Neuronal stem cell (in vitro differentiated cells): Measurements from ENCODE around the gene LIMD2.

Experiments used
- DNase-seq: peaks from one replicate; pipeline ENCODE4 v3.0.0-alpha.2; 2013; ENCODE audit warnings: low spot score
- H2AFZ ChIP-seq: one replicate; pipeline ENCODE4 v1.6.1; 2013; ENCODE audit warnings: mild to moderate bottlenecking, low read length, inconsistent platforms
- H2AK5ac ChIP-seq: 2 replicates; pipeline ENCODE4 v1.6.1; 2013; ENCODE audit warnings: low read depth, mild to moderate bottlenecking, inconsistent platforms, low read length, moderate library complexity, mixed read lengths
- H2BK120ac ChIP-seq: 2 replicates; pipeline ENCODE4 v1.6.1; 2013; ENCODE audit warnings: low read depth, mild to moderate bottlenecking, inconsistent platforms, low read length, moderate library complexity, mixed read lengths
- H2BK12ac ChIP-seq: one replicate; pipeline ENCODE4 v1.6.1; 2013; ENCODE audit warnings: low read length, inconsistent platforms
- H2BK15ac ChIP-seq: 2 replicates; pipeline ENCODE4 v1.6.1; 2013; ENCODE audit warnings: mild to moderate bottlenecking, low read length, inconsistent platforms, mixed read lengths
- H2BK5ac ChIP-seq: one replicate; pipeline ENCODE4 v1.6.1; 2013; ENCODE audit warnings: inconsistent platforms, mild to moderate bottlenecking, low read length, moderate library complexity
- H3K14ac ChIP-seq: one replicate; pipeline ENCODE4 v1.6.1; 2013; ENCODE audit warnings: low read length, inconsistent platforms
- H3K18ac ChIP-seq: 2 replicates; pipeline ENCODE4 v1.6.1; 2013; ENCODE audit warnings: low read length, inconsistent platforms
- H3K23ac ChIP-seq: 2 replicates; pipeline ENCODE4 v1.6.1; 2013; ENCODE audit warnings: low read depth, mild to moderate bottlenecking, mixed read lengths, low read length, inconsistent platforms; ENCODE audit not compliant: poor library complexity
- H3K27ac ChIP-seq: replicated peaks from 3 replicates; pipeline ENCODE4 v1.5.1; 2013; ENCODE audit warnings: low read length, inconsistent platforms
- H3K27me3 ChIP-seq, 3 experiments: 2 replicates each; pipeline ENCODE4 v1.6.1; 2013; ENCODE audit warnings: low read length in 3 of 3, mild to moderate bottlenecking in 2 of 3, inconsistent platforms in 1 of 3, low read depth in 1 of 3, mixed read lengths in 1 of 3, moderate library complexity in 1 of 3; ENCODE audit not compliant: control insufficient read depth in 3 of 3, insufficient read depth in 3 of 3
- H3K36me3 ChIP-seq, 2 donors: replicated peaks in 1 of 2; 2 replicates each; pipeline ENCODE4 v1.6.1; 2013; ENCODE audit warnings: low read length in 2 of 2; ENCODE audit not compliant: control insufficient read depth in 2 of 2, insufficient read depth in 2 of 2
- H3K4ac ChIP-seq: 2 replicates; pipeline ENCODE4 v1.6.1; 2013; ENCODE audit warnings: inconsistent platforms, mild to moderate bottlenecking, low read length, moderate library complexity
- H3K4me1 ChIP-seq, 2 donors: 1 replicate in 1 of 2; 2 replicates in 1 of 2; pipeline ENCODE4 v1.6.1; 2013; ENCODE audit warnings: low read length in 2 of 2, low read depth in 1 of 2; ENCODE audit not compliant: control insufficient read depth in 2 of 2, insufficient read depth in 1 of 2
- H3K4me2 ChIP-seq: one replicate; pipeline ENCODE4 v1.6.1; 2013; ENCODE audit warnings: mild to moderate bottlenecking, low read length, inconsistent platforms; ENCODE audit not compliant: insufficient read depth, poor library complexity, severe bottlenecking
- H3K4me3 ChIP-seq, 2 donors: 2 replicates each; pipeline ENCODE4 v1.5.1; 2013; ENCODE audit warnings: low read length in 2 of 2, mild to moderate bottlenecking in 2 of 2, inconsistent platforms in 1 of 2, moderate library complexity in 1 of 2
- H3K79me1 ChIP-seq: one replicate; pipeline ENCODE4 v1.6.1; 2013; ENCODE audit warnings: low read depth, mild to moderate bottlenecking, inconsistent platforms, low read length, moderate library complexity
- H3K9ac ChIP-seq: one replicate; pipeline ENCODE4 v1.6.1; 2013; ENCODE audit warnings: mild to moderate bottlenecking, low read depth, low read length, inconsistent platforms; ENCODE audit not compliant: poor library complexity
- H3K9me3 ChIP-seq, 2 donors: replicated peaks in 1 of 2; 2 replicates each; pipeline versions ENCODE3 to v1.6.1; 2013; ENCODE audit warnings: low read length in 2 of 2, mild to moderate bottlenecking in 2 of 2, inconsistent platforms in 1 of 2, low read depth in 1 of 2, mixed read lengths in 1 of 2, moderate library complexity in 1 of 2; ENCODE audit not compliant: control insufficient read depth in 2 of 2, insufficient read depth in 1 of 2
- H4K8ac ChIP-seq: one replicate; pipeline ENCODE4 v1.6.1; 2013; ENCODE audit warnings: low read depth, mild to moderate bottlenecking, inconsistent platforms, low read length, moderate library complexity
- H4K91ac ChIP-seq: one replicate; pipeline ENCODE4 v1.6.1; 2013; ENCODE audit warnings: low read length, low read depth, mild to moderate bottlenecking, inconsistent platforms; ENCODE audit not compliant: poor library complexity
- WGBS, 2 donors: extraction: QIAGEN DNeasy Blood & Tissue Kit; methylation state at CpG; one replicate each; pipeline ENCODE4 v1.1.7; 2013; ENCODE audit warnings: missing lambda C conversion rate in 2 of 2, mixed read lengths in 1 of 2; ENCODE audit not compliant: insufficient read length in 2 of 2, insufficient replicate concordance in 1 of 2; ENCODE audit errors: extremely low coverage in 2 of 2; 5-methylcytosine and 5-hydroxymethylcytosine counted together

LIMD2 gene

GRCh38 chr17:63718988-63719387 is 19.1 kb upstream of the LIMD2 start:
- Histone ChIP-seq H3K23ac (no peak overlapping the region), H3K27ac (no peak overlapping the region), H2AK5ac (no peak overlapping the region), H3K9ac (no peak overlapping the region), H2BK120ac (no peak overlapping the region), H2BK15ac (no peak overlapping the region), H2AFZ (no peak overlapping the region), H3K4me2 (no peak overlapping the region), H3K18ac (no peak overlapping the region), H3K4me3 (no peak overlapping the region), H3K4ac (no peak overlapping the region), H3K27me3 (no peaks in the 10 kb centered on the region), H2BK12ac (no peak overlapping the region), H3K9me3 (no peaks in the 10 kb centered on the region), H3K14ac (no peak overlapping the region), H3K36me3 (peaks cover 0 to 52% of the 10 kb centered on the region in 2 donors), H3K4me1 (no peaks in the 10 kb centered on the region), H4K8ac (no peak overlapping the region), H3K79me1 (no peaks in the 10 kb centered on the region), H2BK5ac (no peak overlapping the region), H4K91ac (no peak overlapping the region)
- DNase-seq = no peak
- no CpG with 5 or more reads among the region's 5 CpGs for WGBS, 2 donors

GRCh38 chr17:63716426-63716825 is 16.5 kb upstream of the LIMD2 start:
- no CpG with 5 or more reads among the region's 3 CpGs for WGBS, 2 donors

GRCh38 chr17:63714550-63715277 is 14.8 kb upstream of the LIMD2 start:
- H2BK5ac ChIP-seq = no peak overlapping the region
- no peaks in the 10 kb centered on the region for H3K9me3 ChIP-seq
- no peak for DNase-seq
- H3K4me2 ChIP-seq = no peak overlapping the region
- no peaks in the 10 kb centered on the region for H3K4me1 ChIP-seq
- no peak overlapping the region for H3K27ac ChIP-seq
- no peak overlapping the region for H3K4me3 ChIP-seq
- peaks cover 13 to 70% of the 10 kb centered on the region in 2 donors for H3K36me3 ChIP-seq
- H3K27me3 ChIP-seq = no peaks in the 10 kb centered on the region
- WGBS, 2 donors = no CpG with 5 or more reads among the region's 10 CpGs
- H2BK12ac ChIP-seq = no peak overlapping the region
- H3K14ac ChIP-seq = no peak overlapping the region
- H3K4ac ChIP-seq = no peak overlapping the region
- H4K8ac ChIP-seq = no peak overlapping the region
- no peaks in the 10 kb centered on the region for H3K79me1 ChIP-seq
- H2BK120ac ChIP-seq = no peak overlapping the region
- no peak overlapping the region for H3K18ac ChIP-seq
- H3K23ac ChIP-seq = no peak overlapping the region
- H2AFZ ChIP-seq = no peak overlapping the region
- H2BK15ac ChIP-seq = no peak overlapping the region
- no peak overlapping the region for H2AK5ac ChIP-seq
- H4K91ac ChIP-seq = no peak overlapping the region
- no peak overlapping the region for H3K9ac ChIP-seq

More at GRCh38 chr17:63716426-63716825, 16.5 kb upstream of the LIMD2 start:
- H3K36me3 ChIP-seq = peaks cover 9 to 55% of the 10 kb centered on the region in 2 donors
- no peaks in the 10 kb centered on the region for H3K27me3 ChIP-seq
- no peak overlapping the region for H3K18ac ChIP-seq
- H2AFZ ChIP-seq = no peak overlapping the region
- no peak overlapping the region for H2BK12ac ChIP-seq
- H2BK120ac ChIP-seq = no peak overlapping the region
- no peak overlapping the region for H3K4ac ChIP-seq
- DNase-seq = no peak
- H3K9ac ChIP-seq = no peak overlapping the region
- no peaks in the 10 kb centered on the region for H3K4me1 ChIP-seq
- H3K4me3 ChIP-seq = no peak overlapping the region
- H2BK5ac ChIP-seq = no peak overlapping the region
- no peak overlapping the region for H2AK5ac ChIP-seq
- no peak overlapping the region for H3K27ac ChIP-seq
- H3K79me1 ChIP-seq = no peaks in the 10 kb centered on the region
- no peak overlapping the region for H3K14ac ChIP-seq
- H3K9me3 ChIP-seq = no peaks in the 10 kb centered on the region
- no peak overlapping the region for H4K91ac ChIP-seq
- no peak overlapping the region for H4K8ac ChIP-seq
- H3K23ac ChIP-seq = no peak overlapping the region
- no peak overlapping the region for H2BK15ac ChIP-seq
- H3K4me2 ChIP-seq = no peak overlapping the region

- no peaks in the 10 kb centered on the region for H3K27me3 ChIP-seq
- H2BK12ac ChIP-seq = no peak overlapping the region
- no peak overlapping the region for H3K4me2 ChIP-seq
- H3K36me3 ChIP-seq = peaks cover 21 to 94% of the 10 kb centered on the region in 2 donors
- no peak overlapping the region for H2BK15ac ChIP-seq
- H4K8ac ChIP-seq = no peak overlapping the region
- H3K23ac ChIP-seq = no peak overlapping the region
- no peak overlapping the region for H4K91ac ChIP-seq
- H3K79me1 ChIP-seq = no peaks in the 10 kb centered on the region
- peak overlapping the region; percentile 36 for H3K9ac ChIP-seq
- no peak overlapping the region for H3K27ac ChIP-seq
- no peak overlapping the region for H2AFZ ChIP-seq
- H3K4me1 ChIP-seq = peaks cover 0 to 3% of the 10 kb centered on the region in 2 donors
- no peak overlapping the region for H3K4me3 ChIP-seq
- H3K9me3 ChIP-seq = no peaks in the 10 kb centered on the region
- H2BK5ac ChIP-seq = no peak overlapping the region
- no peak overlapping the region for H2BK120ac ChIP-seq
- H3K14ac ChIP-seq = no peak overlapping the region
- WGBS, 2 donors = no CpG with 5 or more reads among the region's 6 CpGs
- no peak overlapping the region for H3K18ac ChIP-seq
- H2AK5ac ChIP-seq = no peak overlapping the region
- DNase-seq = no peak
- H3K4ac ChIP-seq = no peak overlapping the region
Observed at GRCh38 chr17:63709110-63709509, 9.2 kb upstream of the LIMD2 start.
